Measurements from ENCODE around the gene SMC3.

The SMC3 gene

GRCh38 chr10:110646417-110647135, 79.1 kb downstream of the SMC3 start:
- no peak for DNase-seq (ENCODE audit: low read depth)

- no peak for DNase-seq (ENCODE audit: low read depth)
These were observed 79.6 kb downstream of the SMC3 start for GRCh38 chr10:110647136-110647430.

- no peak for DNase-seq (ENCODE audit: low read depth)
These were observed 81.3 kb downstream of the SMC3 start for GRCh38 chr10:110648692-110649346.

GRCh38 chr10:110649347-110650264, 82.1 kb downstream of the SMC3 start:
- no peak for DNase-seq (ENCODE audit: low read depth)

- no peak for DNase-seq (ENCODE audit: low read depth)
These were observed 82.8 kb downstream of the SMC3 start for GRCh38 chr10:110650265-110650668.

- peak; percentile 68 for DNase-seq (ENCODE audit: low read depth)
These were observed 83.8 kb downstream of the SMC3 start for GRCh38 chr10:110651044-110651958.

GRCh38 chr10:110652475-110653118, 85.1 kb downstream of the SMC3 start:
- DNase-seq (ENCODE audit: low read depth): no peak

Data from fibroblast of gingiva (primary cell).